ENCODE measurements around the gene HEXIM2. TPM values are rescaled to one million over a fixed set of nuclear protein-coding genes. Genes with fewer than 3 reads are reported as not detected.
A peak's percentile ranks its signal among the peaks of the same experiment; 100 is the strongest.

HEXIM2 gene
- total and polyA plus RNA-seq, 2 of the 13 experiments (the other 11 are each of a cell fraction or from before 2014, with no cell fraction given) = 27.1 to 32.4 TPM

- TF ChIP-seq PLSCR1 (CRISPR knock-in tag; IDR thresholded peaks at IDR 0.05; ENCODE audit: borderline replicate concordance) (no peak), HDAC2 (CRISPR knock-in tag; IDR thresholded peaks at IDR 0.05) (peak; percentile 43), ZNF552 (CRISPR knock-in tag; IDR thresholded peaks at IDR 0.05; ENCODE audit: borderline replicate concordance) (no peak), IRF9 (CRISPR knock-in tag; IDR thresholded peaks at IDR 0.05; ENCODE audit: borderline replicate concordance) (no peak; the same call in 1 of the 2 replicates), ZNF768 (CRISPR knock-in tag; IDR thresholded peaks at IDR 0.05) (no peak), ARID5B (CRISPR knock-in tag; IDR thresholded peaks at IDR 0.05) (peak; percentile 69), DMAP1 (CRISPR knock-in tag; IDR thresholded peaks at IDR 0.05) (0 out of 2 replicates have a peak, but pooled peaks have one; percentile 29), ZNF598 (CRISPR knock-in tag; IDR thresholded peaks at IDR 0.05; ENCODE audit: borderline replicate concordance) (no peak), JUND (CRISPR knock-in tag; IDR thresholded peaks at IDR 0.05) (peak; percentile 98), CREB1 (IDR thresholded peaks at IDR 0.05) (0 out of 2 replicates have a peak, but pooled peaks have one; percentile 29), CREB1 (CRISPR knock-in tag; IDR thresholded peaks at IDR 0.05) (no peak), BCLAF1 (IDR thresholded peaks at IDR 0.05) (no peak), ARNTL (CRISPR knock-in tag; IDR thresholded peaks at IDR 0.05) (peak; percentile 17; the same call in 1 of the 2 replicates)
- TF ChIP-seq, protein P1, sequence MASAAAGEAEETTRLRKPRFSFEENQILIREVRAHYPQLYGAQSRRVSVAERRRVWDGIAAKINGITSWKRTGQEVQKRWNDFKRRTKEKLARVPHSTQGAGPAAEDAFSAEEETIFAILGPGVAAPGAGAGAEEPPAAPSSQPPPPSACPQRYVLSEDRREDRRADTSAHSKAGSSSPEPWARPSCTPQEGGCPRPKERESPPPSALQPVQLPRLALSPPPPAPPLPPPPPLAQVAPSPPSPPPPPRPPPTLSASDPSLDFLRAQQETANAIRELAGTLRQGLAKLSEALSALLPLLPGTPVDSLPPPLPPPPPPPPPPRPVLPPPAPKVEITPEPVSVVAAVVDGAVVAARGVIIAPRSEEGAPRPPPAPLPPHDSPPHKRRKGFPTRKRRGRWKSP (CRISPR knock-in tag; IDR thresholded peaks at IDR 0.05) = no peak
- TF ChIP-seq, protein P2, sequence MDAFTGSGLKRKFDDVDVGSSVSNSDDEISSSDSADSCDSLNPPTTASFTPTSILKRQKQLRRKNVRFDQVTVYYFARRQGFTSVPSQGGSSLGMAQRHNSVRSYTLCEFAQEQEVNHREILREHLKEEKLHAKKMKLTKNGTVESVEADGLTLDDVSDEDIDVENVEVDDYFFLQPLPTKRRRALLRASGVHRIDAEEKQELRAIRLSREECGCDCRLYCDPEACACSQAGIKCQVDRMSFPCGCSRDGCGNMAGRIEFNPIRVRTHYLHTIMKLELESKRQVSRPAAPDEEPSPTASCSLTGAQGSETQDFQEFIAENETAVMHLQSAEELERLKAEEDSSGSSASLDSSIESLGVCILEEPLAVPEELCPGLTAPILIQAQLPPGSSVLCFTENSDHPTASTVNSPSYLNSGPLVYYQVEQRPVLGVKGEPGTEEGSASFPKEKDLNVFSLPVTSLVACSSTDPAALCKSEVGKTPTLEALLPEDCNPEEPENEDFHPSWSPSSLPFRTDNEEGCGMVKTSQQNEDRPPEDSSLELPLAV (CRISPR knock-in tag; conservative IDR thresholded peaks at IDR 0.05; ENCODE audit: low read depth) = no peak
Measured at GRCh38 chr17:45123930-45124796, 37.5 kb upstream of the HEXIM2 start (continued).
